Measurements from ENCODE around the gene MTFMT. TPM values are rescaled to one million over a fixed set of nuclear protein-coding genes. Genes with fewer than 3 reads are reported as not detected.

MTFMT gene
- total and polyA plus RNA-seq, 2 of the 13 experiments (the other 11 are each of a cell fraction or from before 2014, with no cell fraction given), result 9.9 to 23.2 TPM

- POLR2A ChIA-PET, result interaction anchor here (1.6 kb wide), 1 partner anchor 262 kb away, joined by 5 read pairs; the partner anchor contains the start of gene RNU5B-1
- ATAC-seq, result no peak
- Histone ChIP-seq H3K4me2 (ENCODE audit: low read depth, low read length) (no peak overlapping the region), H3K36me3 (replicated peaks in 1 of 2; ENCODE audit: control insufficient read depth in 1 of 2, insufficient read depth in 2 of 2, low read length in 2 of 2) (no peaks in the 10 kb centered on the region), H3K79me2 (ENCODE audit: insufficient read depth, low read length) (no peaks in the 10 kb centered on the region), H3K27ac (ENCODE audit: extremely low read length, insufficient read depth, low read length) (peak overlapping the region; percentile 16), H3K9ac (ENCODE audit: insufficient read depth, low read depth, low read length) (no peak overlapping the region), H3K27me3 (ENCODE audit: control insufficient read depth in 1 of 2, insufficient read depth in 2 of 2, low read length in 2 of 2) (no peaks in the 10 kb centered on the region), H4K20me1 (ENCODE audit: insufficient read depth, low read length) (no peaks in the 10 kb centered on the region), H3K4me3 (replicated peaks in 1 of 3; ENCODE audit: insufficient read depth in 1 of 3, low read depth in 2 of 3, low read length in 3 of 3) (no peak overlapping the region), H2AFZ (ENCODE audit: low read length) (peak overlapping the region; percentile 16), H3K9me3 (ENCODE audit: low read length) (no peaks in the 10 kb centered on the region), H3K4me1 (ENCODE audit: insufficient read depth, low read length) (peaks cover 91% of the 10 kb centered on the region)
- in situ Hi-C loops (cut with HindIII; ENCODE audit: extremely low pct_ligation_motif_present, low pct_unique_long_range_greater_than_20kb) (no loop called here), intact Hi-C loops (cut with micrococcal nuclease; ENCODE audit: unreplicated experiment) (no loop called here)
- CTCF ChIA-PET (ENCODE audit: low intra/inter-chr PET ratio, low total read pairs), result interaction anchor here (1.0 kb wide), 1 partner anchor 9 kb away, joined by 3 read pairs; no protein-coding TSS in a partner anchor
- WGBS (ENCODE audit: low lambda C conversion rate), result 90% methylated on average over 4 of the region's 4 CpGs
- FAIRE-seq, result no peak
- TF ChIP-seq ZNF607 (CRISPR knock-in tag; IDR thresholded peaks at IDR 0.05; ENCODE audit: borderline replicate concordance), result no peak
- no peak for TF ChIP-seq TCF12 (IDR thresholded peaks at IDR 0.05)
- no peak for TF ChIP-seq TCF12 (CRISPR knock-in tag; IDR thresholded peaks at IDR 0.05)
- no peak for TF ChIP-seq ZGPAT (CRISPR knock-in tag; IDR thresholded peaks at IDR 0.05)
- no peak for TF ChIP-seq ZNF337 (CRISPR knock-in tag; IDR thresholded peaks at IDR 0.05; ENCODE audit: borderline replicate concordance, low read depth)
- no peak for TF ChIP-seq DDIT3 (CRISPR knock-in tag; IDR thresholded peaks at IDR 0.05)
- no peak for TF ChIP-seq ZBTB33 (CRISPR knock-in tag; IDR thresholded peaks at IDR 0.05)
- no peak for TF ChIP-seq ZNF513 (CRISPR knock-in tag; conservative IDR thresholded peaks at IDR 0.05)
- no peak for TF ChIP-seq NCOA1 (CRISPR knock-in tag; IDR thresholded peaks at IDR 0.05)
- TF ChIP-seq, protein P1, sequence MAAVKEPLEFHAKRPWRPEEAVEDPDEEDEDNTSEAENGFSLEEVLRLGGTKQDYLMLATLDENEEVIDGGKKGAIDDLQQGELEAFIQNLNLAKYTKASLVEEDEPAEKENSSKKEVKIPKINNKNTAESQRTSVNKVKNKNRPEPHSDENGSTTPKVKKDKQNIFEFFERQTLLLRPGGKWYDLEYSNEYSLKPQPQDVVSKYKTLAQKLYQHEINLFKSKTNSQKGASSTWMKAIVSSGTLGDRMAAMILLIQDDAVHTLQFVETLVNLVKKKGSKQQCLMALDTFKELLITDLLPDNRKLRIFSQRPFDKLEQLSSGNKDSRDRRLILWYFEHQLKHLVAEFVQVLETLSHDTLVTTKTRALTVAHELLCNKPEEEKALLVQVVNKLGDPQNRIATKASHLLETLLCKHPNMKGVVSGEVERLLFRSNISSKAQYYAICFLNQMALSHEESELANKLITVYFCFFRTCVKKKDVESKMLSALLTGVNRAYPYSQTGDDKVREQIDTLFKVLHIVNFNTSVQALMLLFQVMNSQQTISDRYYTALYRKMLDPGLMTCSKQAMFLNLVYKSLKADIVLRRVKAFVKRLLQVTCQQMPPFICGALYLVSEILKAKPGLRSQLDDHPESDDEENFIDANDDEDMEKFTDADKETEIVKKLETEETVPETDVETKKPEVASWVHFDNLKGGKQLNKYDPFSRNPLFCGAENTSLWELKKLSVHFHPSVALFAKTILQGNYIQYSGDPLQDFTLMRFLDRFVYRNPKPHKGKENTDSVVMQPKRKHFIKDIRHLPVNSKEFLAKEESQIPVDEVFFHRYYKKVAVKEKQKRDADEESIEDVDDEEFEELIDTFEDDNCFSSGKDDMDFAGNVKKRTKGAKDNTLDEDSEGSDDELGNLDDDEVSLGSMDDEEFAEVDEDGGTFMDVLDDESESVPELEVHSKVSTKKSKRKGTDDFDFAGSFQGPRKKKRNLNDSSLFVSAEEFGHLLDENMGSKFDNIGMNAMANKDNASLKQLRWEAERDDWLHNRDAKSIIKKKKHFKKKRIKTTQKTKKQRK (IDR thresholded peaks at IDR 0.05; ENCODE audit: low read length), result no peak
- no peak for TF ChIP-seq ZNF691 (CRISPR knock-in tag; IDR thresholded peaks at IDR 0.05; ENCODE audit: borderline replicate concordance, low read depth)
- no peak for DNase-seq (ENCODE audit: low spot score)
- no TSS peak for BruUV-seq (replicated peaks)
These were observed 13.4 kb upstream of the MTFMT start for GRCh38 chr15:65042776-65043327.
